Suppressor macrophage treated with lipopolysaccharide for 4 hours (primary cell): ENCODE data around the gene INPP4A.

Source experiments
- DNase-seq: peaks from one replicate; pipeline ENCODE4 v3.0.0-alpha.2; 2020

The INPP4A gene

DNA sequence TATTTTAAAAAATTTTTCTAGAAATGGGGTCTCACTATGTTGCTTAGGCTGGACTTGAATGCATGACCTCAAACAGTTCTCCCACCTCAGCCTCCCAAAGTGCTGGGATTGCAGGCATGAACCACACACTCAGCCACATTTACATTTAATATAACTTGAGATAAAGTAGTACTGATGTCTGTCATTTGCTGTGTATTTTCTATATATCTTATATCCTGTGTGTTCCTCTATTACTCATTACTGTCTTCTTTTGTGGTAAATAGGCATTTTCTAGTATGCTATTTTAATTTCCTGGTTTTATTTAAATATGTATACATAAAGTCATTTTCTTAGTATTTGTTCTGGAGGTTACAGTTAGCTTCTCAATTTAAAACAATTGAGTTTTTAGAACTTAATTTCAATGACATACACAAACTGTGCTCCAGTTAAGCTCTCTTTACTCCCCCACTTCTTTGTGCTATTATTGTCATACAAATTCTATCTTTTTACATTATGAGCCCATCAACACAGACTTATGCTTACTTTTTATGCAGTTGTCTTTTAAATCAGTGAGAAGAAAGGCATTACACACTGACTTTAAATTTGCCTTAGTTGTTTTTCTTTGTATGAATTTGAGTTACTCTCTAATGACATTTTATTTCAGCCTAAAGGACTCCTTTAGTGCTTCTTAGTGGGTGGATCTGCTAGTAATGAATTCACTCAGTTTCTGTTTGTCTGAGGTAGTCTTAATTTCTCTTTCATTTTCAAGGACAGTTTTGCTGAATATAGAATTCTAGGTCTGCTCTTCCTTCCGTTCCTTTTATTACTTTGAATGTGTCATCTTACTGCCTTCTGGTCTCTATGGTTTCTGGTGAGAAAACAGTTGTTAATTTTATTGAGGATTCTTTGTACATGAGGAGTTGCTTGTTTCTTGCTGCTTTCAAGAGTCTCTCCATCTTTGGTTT is 6.2 kb upstream of the INPP4A start:
- peak; percentile 58 for DNase-seq

DNA sequence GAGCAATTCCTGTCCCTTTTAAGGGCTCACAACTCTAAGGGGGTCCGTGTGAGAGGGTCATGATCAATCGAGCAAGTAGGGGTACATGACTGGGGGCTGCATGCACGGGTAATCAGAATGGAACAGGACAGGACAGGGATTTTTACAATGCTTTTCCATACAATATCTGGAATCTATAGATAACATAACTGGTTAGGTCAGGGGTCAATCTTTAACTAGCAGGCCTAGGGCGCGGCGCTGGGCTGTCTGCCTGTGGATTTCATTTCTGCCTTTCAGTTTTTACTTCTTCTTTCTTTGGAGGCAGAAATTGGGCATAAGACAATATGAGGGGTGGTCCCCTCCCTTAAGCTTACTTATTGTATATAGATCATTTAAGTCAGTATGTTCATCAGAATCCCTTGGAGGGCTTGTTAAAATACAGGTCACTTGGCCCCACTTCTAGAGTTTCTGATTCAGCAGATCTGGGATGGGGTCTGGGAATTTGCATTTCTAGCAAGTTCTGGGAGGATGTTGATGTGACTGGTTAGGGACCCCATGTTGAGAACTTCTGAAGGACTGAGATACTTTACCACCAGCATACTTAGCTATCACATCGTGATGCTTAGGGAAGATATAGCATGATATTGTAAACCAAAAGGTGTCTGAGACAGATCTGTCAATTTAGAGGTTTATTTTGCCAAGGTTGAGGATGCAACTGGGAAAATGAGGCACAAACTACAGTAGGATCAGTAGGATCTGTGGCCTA is 2.8 kb upstream of the INPP4A start:
- DNase-seq = no peak

DNA sequence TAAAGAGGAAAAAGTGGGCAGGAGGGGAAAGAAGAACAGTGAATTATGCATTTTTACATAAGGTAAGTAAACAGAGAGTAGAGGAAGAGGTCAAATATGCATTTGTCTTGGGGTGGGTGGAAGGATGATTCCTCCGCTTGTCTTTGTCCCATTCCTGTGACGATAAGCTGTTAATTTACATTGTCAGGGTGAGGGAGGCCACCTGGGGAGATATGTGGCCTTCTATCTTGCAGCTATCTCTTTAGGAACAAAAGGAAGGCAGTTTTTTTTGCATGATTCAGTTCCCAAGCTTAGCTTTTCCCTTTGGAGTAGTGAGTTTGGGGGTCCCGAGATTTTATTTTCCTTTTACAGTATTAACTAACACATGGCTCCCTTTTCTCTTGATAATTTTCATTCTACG is 2.2 kb upstream of the INPP4A start:
- DNase-seq = no peak

DNA sequence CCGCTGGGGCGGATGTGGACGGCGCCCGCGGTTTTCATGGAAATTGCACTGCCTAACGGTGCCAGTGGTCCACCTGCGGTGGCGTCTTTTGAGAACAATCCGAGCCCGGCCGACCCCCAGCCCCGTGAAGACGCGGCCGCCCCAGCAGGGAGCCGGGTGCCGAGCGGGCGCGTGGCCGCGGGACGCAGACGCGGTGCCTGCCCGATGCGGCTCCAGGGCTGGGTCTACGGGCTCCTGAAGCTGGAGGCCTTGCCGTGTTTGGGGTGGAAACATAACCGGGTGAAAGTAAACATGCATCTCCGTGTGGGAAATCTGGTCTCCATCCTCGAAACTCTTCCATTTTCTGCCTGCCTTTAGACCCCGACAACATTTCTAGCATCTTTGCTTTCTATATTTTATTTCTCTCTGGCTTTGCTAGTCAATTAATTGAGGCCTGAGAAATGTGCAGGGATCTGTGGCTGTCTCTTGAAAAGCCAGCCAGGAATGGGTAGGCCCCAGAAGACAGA is 572 bp downstream of the INPP4A start:
- no peak for DNase-seq

DNA sequence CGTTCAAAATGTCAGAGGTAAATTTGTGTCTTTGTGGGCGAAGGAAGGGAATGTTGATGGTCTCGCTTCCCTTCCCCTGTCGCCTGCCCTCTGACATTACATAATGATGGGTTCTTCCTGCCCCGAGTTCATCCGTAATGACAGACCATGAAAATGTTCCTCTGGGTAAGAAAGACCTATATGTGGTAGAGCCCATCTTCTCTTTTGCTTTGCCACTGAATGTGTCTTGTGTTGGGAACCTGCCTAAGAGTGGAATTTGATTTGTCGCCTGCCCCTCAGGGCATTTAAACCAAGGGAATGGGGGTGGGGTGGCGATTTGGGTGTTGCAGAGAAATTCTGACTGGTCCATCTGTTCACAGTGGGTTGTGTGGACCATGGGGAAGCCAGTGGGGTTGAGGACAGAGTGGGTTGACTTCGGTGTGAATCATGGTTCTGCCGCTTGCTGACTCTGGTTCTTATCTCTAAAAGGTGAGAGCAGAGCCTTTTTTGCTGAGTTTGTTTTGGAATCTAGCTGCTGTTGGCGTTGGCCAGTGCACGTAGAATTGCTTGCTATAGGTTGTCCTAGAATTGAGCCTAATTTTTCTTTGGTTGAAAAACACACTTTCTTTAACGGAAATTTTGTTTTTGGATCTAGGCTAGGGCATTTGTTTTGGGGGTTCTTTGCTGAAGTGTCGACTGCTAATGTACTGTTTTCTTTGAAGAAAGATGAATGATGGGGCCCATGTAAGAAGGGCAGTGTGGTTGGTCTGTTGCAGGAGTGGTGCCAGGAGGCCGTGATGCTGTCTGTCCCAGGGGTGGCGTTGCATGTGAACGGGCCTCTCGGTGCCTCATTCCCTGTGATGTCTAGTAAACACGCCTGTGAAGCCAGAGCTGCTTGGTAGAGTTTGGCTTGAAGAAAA is 1.3 kb downstream of the INPP4A start:
- peak; percentile 51 for DNase-seq

DNA sequence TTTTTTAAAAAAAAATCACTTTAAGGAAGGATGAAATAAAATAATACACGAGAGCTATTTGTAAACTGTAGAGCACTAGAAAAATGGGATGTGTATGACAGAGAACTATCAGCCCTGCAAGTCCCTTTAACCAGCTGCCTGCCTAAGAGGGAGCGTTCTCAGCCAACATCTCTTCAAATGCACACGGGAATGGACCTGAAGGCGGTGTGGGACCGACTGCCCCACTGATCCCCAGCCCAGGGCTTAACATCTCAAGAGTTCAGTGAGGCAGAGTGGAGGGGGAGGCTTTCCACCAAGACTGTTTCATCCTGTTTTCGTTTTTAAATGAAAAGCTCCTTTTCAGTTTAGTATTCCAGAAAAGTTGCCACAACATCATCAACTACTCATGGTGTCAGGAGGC is 2.2 kb downstream of the INPP4A start:
- no peak for DNase-seq

DNA sequence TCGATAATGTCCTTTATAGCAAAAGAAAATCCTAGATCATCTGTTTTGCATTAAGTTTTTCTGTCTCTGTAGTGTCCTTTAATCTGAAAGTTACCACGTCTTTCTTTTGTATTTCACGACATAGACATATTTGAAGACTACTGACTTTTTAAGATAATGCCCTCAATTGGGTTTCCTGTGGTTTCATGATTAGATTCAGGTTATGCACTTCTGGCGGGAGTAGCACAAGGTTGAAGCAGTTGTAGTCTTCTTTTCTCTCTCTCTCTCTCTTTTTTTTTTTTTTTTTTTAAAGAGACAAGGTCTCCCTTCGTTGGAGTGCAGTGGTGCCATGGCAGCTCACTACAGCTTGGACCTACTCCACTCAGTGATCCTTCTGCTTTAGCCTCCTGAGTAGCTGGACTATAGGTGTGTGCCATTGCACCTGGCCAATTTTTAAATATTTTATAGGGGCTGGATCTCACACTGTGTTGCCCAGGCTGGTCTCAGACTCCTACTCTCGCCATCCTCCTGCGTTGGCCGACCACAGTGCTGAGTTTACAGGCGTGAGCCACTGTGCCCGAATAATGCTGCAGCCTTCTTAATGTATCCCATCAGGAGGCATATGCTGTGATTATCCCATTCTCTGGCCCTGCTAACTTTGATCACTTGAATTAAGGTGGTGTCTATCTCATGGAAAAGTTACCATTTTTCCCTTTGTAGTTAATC is 3.9 kb downstream of the INPP4A start:
- DNase-seq = no peak

DNA sequence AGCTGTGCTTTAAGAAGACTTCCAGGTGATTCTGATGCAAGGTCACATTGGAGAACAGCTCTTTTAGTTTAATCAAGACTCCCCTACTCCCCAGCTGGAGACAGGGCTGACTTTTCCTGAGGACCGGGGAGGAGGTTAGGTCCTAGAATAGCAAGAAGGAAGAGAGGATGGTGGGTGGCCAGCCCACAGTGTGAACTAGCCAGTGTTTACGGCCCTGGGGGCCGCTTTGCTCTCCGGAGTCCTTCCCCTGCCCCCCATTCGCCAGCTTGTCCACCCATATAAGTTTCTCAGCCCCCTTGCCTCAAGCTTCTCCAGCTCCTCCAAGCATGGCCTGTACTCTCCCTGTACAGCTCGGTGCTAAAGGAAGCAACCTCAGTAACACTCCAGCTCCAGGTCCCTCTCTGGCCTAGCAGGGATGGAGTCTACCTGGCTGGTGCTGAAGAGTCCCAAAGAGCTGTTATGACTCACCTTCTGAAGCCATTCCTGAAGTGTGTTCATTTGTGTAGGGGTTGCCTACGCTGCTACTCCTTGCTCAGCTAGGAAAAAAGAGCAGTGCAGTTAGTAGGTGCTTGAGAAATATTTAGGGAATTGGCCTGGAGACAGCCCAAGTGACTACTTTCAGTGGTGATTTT is 7.9 kb downstream of the INPP4A start:
- no peak for DNase-seq

DNA sequence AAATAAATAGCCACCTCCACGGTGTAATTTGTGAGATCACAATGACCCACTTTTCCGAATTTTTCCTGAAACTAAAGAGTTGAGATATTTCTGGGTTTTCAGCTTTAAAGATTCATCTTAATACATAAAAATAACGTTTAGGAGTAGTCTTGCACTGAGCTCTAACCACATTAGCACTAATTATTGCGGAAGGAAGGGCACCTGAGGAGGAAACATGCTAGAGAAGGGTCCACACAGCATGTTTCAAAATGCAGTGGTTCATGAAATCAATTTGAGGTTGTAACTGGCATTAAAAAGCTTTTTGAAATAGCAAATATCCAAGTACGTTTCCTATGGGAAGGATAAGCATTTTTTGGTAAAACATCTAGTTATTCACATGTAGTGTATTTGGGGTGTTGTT is 8.4 kb downstream of the INPP4A start:
- no peak for DNase-seq

DNA sequence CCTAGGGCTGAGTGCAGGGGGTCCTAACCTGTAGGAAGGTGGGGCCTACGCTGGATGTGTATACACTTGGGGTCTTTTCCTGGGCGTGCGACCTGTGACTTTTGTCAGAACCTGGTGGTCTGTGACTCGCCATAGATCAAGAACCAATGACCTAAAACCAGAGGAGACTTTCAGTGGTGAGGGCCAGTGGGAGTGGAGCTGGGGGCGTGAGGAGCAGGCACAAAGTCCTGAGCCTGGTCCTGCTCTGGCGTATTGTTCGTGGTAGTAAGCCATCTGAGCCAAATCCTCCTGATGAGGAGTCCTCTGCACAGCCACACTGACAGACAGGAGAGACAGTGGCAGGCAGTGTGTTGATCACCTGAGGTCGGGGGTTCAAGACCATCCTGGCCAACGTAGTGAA is 8.9 kb downstream of the INPP4A start:
- no peak for DNase-seq

DNA sequence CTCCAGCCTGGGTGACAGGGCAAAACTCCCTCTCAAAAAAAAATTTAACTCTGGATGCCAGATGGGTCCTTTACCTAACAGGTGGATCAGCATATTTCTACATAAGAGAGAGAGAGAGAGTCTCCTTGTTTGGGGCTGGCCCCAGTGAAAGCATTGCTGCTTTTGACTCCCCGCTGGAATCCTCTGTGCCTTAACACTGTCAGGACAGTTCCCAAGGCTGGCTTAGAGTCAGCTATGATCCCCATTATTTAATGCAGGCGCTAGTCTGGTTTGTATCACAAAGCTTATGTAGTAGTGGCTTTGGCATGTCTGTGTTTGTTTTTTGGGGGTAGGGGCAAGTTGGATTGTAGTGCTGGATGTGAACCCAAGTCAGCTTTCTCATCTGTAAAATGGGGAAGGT is 9.4 kb downstream of the INPP4A start:
- DNase-seq = no peak

DNA sequence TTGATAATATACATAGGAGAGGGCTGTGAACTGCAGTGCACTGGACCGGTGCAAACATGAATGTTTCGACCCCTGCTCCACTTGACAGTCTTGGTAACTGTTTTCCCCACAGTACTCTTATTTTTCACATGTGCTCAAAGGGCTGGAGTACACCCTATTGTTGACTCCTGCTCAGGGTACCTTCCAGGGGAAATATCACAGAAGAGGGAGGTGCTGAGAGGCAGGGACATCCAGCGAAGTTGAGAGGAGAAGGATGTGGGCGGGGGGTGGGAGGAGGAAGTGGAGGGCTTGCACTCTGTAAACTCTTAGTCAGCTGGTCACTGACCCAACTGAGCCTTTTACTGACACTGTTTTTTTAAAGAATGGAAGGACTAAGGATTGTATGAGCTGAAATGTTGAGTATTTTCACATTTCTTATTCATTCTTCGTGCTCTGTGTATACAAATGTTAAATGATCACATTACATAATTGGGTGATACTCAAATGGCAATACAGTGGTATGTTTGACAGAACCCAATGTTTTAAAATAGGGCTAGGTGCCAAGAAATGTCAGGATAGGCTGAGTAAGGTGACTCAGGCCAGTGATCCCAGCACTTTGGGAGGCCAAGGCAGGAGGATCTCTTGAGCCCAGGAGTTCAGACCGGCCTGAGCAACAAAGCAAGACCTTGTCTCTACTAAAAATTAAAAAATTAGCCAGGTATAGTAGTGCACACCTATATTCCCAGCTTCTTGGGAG is 10.0 kb downstream of the INPP4A start:
- peak; percentile 65 for DNase-seq

DNA sequence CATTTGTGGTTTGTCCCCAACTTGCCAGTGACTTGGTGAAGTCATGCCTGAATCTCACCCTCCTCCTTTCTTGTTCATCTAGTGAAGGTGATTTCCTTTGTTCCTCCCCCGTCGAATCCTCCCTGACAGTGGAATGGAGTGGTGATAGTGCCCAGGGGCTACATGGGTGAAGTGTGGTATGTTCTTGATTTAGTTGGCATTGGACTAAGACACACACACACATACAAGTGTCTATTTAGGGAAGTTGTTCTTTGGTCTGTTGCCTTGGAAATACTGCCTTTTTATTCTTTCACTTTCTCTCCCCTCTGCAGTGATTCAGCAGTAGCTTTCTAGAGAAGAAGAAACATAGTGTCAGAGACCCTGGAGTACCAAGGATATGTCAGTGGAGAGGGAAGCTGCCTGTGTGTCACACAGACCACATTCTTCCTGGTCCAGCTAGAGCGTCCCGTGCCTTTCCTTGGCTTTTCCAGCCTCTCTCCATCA is 10.9 kb downstream of the INPP4A start:
- DNase-seq = peak; percentile 87

DNA sequence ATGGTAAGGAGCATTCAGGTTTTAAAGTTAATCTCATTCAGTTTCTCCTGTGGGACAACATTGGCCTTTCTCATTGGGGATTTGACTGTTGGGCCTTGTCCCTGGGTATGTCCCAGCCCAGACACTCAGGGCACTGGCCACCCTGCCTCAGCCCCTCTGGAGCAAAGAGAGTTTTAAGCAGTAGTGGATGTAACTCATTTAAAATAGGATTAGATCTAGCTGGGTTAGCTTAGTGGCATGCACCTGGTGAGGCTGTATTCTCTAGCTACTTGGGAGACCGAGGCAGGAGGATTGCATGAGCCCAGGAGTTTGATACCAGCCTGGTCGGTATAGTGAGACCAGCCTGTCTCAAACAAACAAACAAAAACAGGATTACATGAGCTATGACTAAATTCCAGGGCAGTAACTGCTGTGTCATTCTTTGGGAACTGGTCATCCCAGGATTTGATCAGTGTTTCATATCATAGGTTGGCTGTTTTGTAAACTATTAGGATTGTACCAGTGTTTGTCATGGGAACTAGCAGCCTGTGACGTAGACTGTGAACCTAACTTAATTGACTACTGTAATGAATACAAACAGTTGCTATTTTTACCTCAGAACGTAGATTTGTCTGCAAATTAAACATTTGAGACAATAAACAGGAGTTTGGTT is 12.5 kb downstream of the INPP4A start:
- no peak for DNase-seq

DNA sequence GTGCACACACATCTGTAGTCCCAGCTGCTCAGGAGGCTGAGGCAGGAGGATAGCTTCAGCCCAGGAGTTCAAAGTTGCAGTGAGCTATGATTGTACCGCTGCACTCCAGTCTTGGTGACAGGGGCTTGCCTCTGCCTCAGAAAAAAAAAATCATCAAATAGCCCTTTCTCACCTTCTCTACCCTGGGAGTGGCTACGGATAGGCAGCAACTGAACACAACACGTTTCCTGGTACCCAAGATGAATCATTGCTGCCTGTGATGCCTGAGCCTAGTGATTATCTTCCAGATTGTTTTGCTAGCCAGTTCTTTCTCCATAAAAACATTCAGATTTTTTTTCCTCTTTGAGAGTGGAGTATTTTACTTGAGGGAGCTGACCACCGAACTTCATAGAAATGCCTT is 13.5 kb downstream of the INPP4A start:
- no peak for DNase-seq

DNA sequence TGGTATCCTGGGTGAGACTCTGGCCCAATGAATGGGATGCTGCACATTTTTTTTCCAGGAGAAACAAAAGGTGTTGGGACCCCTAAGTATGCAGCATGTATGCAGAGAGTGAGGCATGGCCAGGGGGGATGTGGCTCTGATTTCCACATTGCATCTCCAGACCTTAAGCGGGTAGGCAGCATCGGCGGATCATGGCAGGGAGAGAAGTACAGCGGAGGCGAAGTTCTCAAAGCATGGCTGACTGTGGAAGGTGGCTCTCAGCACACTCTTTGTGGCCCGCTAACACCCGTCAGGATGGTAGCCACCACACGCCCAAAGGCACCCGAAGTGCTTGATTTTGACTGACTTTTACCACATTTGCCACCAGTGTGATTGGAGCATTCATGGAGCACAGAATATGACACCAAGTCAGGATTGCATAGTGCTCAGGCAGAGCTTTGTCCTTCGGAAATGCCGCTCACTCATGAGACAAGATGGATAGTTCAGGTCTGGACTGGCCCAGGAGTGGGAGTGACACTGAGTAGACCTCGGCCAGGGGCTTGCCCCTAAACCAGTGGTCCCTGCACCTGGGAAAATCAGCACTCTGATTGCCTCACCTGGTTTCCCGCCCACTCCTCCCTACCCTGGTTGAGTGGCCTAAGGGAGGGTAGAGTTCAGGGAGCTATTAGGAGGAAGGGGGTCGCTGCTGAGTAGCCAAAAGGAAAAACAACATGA is 14.2 kb downstream of the INPP4A start:
- DNase-seq = no peak

DNA sequence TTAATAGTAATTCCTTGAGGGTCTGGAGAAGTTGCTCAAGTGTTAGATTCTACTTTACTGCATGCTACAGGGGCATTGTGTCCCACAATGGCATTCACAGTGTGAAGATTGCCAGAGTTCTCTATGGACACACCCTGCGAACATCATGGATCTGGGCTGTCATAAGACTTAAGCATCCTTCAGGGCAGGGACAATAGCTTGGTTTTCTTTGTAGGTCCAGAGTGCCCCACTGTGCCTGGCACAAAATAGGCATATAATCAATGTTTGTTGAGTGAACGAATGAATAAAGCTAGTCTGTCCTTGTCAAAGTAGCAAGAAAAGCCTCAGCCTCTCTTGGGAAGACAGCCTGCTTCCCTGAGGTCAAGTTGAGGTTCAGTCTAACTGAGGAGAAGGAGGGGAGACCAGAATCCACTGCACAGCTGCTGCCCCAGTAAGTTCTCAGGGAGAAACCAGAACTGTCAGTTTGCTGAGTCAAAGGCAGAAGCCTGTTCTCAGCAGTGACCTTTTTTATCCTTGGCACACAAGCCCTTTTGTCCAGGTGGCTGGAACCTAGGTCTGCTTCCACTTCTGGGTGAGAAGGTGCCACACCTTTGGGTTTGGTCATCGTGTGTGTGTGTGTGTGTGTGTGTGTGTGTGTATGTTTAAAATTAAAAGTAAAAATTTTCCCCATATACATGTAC is 15.0 kb downstream of the INPP4A start:
- no peak for DNase-seq

DNA sequence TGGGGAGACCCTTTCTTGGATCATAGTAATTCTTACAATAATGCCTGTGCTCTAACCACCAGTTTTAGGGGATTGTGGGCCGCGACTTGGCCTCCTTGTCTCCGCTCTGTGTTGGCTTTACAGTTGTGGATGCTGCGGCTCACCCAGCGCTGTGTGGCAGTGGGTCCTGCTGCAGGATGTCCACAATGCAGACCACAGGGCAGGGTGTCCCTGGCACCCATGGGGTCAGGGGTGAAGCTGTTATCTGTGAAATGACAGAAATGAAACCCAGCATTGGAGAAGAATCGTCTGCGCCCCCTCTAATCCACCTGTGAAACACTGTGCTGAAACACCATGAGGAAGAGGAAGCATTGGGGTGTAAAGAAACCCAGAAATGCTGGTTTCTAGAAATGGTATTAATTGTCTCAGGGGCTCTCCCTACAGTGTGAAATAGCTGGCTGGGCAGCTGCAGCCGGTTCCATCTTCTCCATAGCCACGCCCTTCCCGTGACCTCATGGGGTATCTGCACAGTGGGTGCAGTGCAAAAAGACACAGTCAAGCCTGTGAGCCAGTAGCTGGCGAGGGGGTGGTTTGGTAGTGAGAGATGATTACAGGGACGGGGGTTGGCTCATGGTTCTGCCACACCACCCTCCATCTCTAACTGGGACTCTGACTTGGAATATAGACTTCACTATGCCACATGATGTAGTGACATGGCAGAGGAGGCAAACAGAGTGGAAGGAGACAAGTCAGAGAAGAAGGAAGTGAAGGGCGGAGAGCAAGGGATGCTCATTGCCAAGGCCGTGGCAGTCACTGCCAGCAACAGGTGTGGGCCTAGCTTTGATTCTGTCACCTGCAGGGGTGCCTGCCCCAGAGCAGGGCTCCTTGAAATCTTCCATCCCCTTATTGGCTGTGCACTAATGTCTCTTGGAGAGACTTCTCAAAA is 16.2 kb downstream of the INPP4A start:
- peak; percentile 67 for DNase-seq
